ENCODE results near the gene XYLB.

- no peak for TF ChIP-seq POLR2A (IDR thresholded peaks at IDR 0.05)
- TF ChIP-seq CTCF (IDR thresholded peaks at IDR 0.05 in 8 of 11, conservative IDR thresholded peaks at IDR 0.05 in 3 of 11) = no peak
- TF ChIP-seq POLR2AphosphoS5 (IDR thresholded peaks at IDR 0.05) = no peak
Measured at GRCh38 chr3:38317192-38317759, 29.3 kb upstream of the XYLB start.
